ENCODE data around the gene ZSCAN25.

DNA sequence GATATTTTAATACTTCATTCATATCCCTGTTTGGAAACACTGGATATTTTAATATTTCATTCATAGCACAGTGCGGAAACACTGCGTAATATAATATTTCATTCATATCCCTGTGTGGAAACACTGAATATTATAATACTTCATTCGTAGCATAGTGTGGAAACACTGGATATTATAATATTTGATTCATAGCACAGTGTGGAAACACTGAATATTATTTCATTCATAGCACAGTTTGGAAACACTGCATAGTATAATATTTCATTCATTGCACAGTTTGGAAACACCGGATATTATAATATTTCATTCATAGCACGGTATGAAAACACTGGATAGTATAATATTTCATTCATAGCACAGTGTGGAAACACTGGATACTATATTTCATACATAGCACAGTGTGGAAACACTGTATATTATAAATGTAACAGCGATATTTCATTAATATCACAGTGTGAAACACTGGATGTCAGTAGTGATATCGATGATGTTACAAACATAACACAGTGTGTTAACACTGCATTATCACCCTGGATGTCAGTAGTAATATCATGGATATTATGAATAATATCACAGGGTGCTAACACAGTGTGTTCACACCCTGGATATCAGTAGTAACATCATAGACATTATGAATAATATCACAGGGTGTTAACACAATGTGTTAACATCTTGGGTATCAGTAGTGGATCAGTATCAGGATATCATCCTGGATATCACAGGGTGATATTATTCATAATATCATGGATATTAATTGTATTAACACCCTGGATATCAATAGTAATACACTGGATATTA is 21.6 kb upstream of the ZSCAN25 start:
- no peak for TF ChIP-seq POLR2AphosphoS5 (IDR thresholded peaks at IDR 0.05; ENCODE audit: low read depth, low read length)
- TF ChIP-seq TAF1 (IDR thresholded peaks at IDR 0.05; ENCODE audit: borderline replicate concordance, low read depth, low read length) = no peak
- TF ChIP-seq POLR2A (IDR thresholded peaks at IDR 0.05; ENCODE audit: low read depth, low read length) = no peak

Measured in GM12892 (cell line).